ENCODE results near the gene ESRP2.

The ESRP2 gene

GRCh38 chr16:68264128-68265077 lies 28.5 kb upstream of the ESRP2 start, which contains the start of gene SLC7A6:
Gene SLC7A6, plus strand, starts transcription at chr16:68264526. Its CDS starts 10,201 bp downstream, at chr16:68274727.
- peaks cover 0 to 23% (median 12%) of the 10 kb centered on the region in 4 experiments for H3K36me3 ChIP-seq (ENCODE audit: control insufficient read depth in 4 of 4, insufficient read depth in 4 of 4, low read length in 3 of 4)
- CTCF ChIA-PET, result interaction anchor here (0.8 to 9.0 kb wide), 24 partner anchors 9 to 118 kb away, joined by 3 to 262 read pairs (median 4); partner anchors contain the start of genes ESRP2, PLA2G15, PRMT7 and SLC7A6OS
- H3K4me3 ChIP-seq (ENCODE audit: control insufficient read depth in 1 of 7, extremely low read depth in 1 of 7, insufficient read depth in 4 of 7, low read depth in 2 of 7, low read length in 6 of 7), result peak within 1 kb of the TSS; percentile 61 to 88 (median 79)
- peak within 1 kb of the TSS; percentile 47 to 68 for H3K27ac ChIP-seq (ENCODE audit: insufficient read depth in 1 of 2, low read depth in 1 of 2, low read length in 2 of 2, poor library complexity in 1 of 2, severe bottlenecking in 2 of 2)
- peaks cover 0 to 41% (median 31%) of the 10 kb centered on the region in 4 experiments for H3K4me1 ChIP-seq (ENCODE audit: control extremely low read depth in 1 of 4, control insufficient read depth in 4 of 4, insufficient read depth in 4 of 4, low read length in 3 of 4)
- DNase-seq, result peak; percentile 74 to 85 (median 82)
- POLR2A ChIA-PET, result interaction anchor here (1.2 to 1.8 kb wide), 5 partner anchors 9 to 64 kb away, joined by 4 to 10 read pairs (median 7); partner anchors contain the start of genes PRMT7 and SLC7A6OS
- H3K27me3 ChIP-seq (replicated peaks in 2 of 5; ENCODE audit: control insufficient read depth in 4 of 5, insufficient read depth in 5 of 5, low read length in 4 of 5), result no peaks in the 10 kb centered on the region
- no peaks in the 10 kb centered on the region for H3K9me3 ChIP-seq (ENCODE audit: control extremely low read depth in 1 of 5, control insufficient read depth in 4 of 5, insufficient read depth in 2 of 5, low read depth in 1 of 5, low read length in 4 of 5)
- WGBS (ENCODE audit: insufficient coverage), result under 1% methylated on average over 95 of the region's 123 CpGs

- Histone ChIP-seq H3K27ac (ENCODE audit: insufficient read depth in 1 of 2, low read depth in 1 of 2, low read length in 2 of 2, poor library complexity in 1 of 2, severe bottlenecking in 2 of 2) (peak overlapping the region in 1 of 2 experiments; percentile 68), H3K4me3 (ENCODE audit: control insufficient read depth in 1 of 7, extremely low read depth in 1 of 7, insufficient read depth in 4 of 7, low read depth in 2 of 7, low read length in 6 of 7) (peak overlapping the region; percentile 61 to 88 (median 79)), H3K4me1 (ENCODE audit: control extremely low read depth in 1 of 4, control insufficient read depth in 4 of 4, insufficient read depth in 4 of 4, low read length in 3 of 4) (peaks cover 0 to 45% (median 38%) of the 10 kb centered on the region in 4 experiments), H3K9me3 (ENCODE audit: control extremely low read depth in 1 of 5, control insufficient read depth in 4 of 5, insufficient read depth in 2 of 5, low read depth in 1 of 5, low read length in 4 of 5) (no peaks in the 10 kb centered on the region), H3K27me3 (replicated peaks in 2 of 5; ENCODE audit: control insufficient read depth in 4 of 5, insufficient read depth in 5 of 5, low read length in 4 of 5) (no peaks in the 10 kb centered on the region), H3K36me3 (ENCODE audit: control insufficient read depth in 4 of 4, insufficient read depth in 4 of 4, low read length in 3 of 4) (peaks cover 4 to 25% (median 16%) of the 10 kb centered on the region in 4 experiments)
- CTCF ChIA-PET, result interaction anchor here (0.8 to 9.0 kb wide), 24 partner anchors 8 to 118 kb away, joined by 3 to 262 read pairs (median 4); partner anchors contain the start of genes ESRP2, PLA2G15, PRMT7 and SLC7A6OS
- WGBS (ENCODE audit: insufficient coverage), result 38% methylated on average over 10 of the region's 11 CpGs
- DNase-seq, result no peak
- POLR2A ChIA-PET, result interaction anchor here (1.2 to 1.8 kb wide), 5 partner anchors 9 to 65 kb away, joined by 4 to 10 read pairs (median 7); partner anchors contain the start of genes PRMT7 and SLC7A6OS
Measured at GRCh38 chr16:68263559-68264127, 27.7 kb upstream of the ESRP2 start.

- no peak for DNase-seq
- no peak overlapping the region for H3K27ac ChIP-seq (ENCODE audit: insufficient read depth in 1 of 2, low read depth in 1 of 2, low read length in 2 of 2, poor library complexity in 1 of 2, severe bottlenecking in 2 of 2)
- no peak overlapping the region for H3K4me3 ChIP-seq (ENCODE audit: control insufficient read depth in 1 of 7, extremely low read depth in 1 of 7, insufficient read depth in 4 of 7, low read depth in 2 of 7, low read length in 6 of 7)
- no peaks in the 10 kb centered on the region for H3K9me3 ChIP-seq (ENCODE audit: control extremely low read depth in 1 of 5, control insufficient read depth in 4 of 5, insufficient read depth in 2 of 5, low read depth in 1 of 5, low read length in 4 of 5)
- CTCF ChIA-PET, result interaction anchor here (0.7 to 9.0 kb wide), 15 partner anchors 7 to 79 kb away, joined by 3 to 262 read pairs (median 18); partner anchors contain the start of genes ESRP2, PLA2G15, PRMT7 and SLC7A6OS
- peaks cover 5 to 40% (median 25%) of the 10 kb centered on the region in 4 experiments for H3K36me3 ChIP-seq (ENCODE audit: control insufficient read depth in 4 of 4, insufficient read depth in 4 of 4, low read length in 3 of 4)
- H3K27me3 ChIP-seq (replicated peaks in 2 of 5; ENCODE audit: control insufficient read depth in 4 of 5, insufficient read depth in 5 of 5, low read length in 4 of 5), result no peaks in the 10 kb centered on the region
- H3K4me1 ChIP-seq (ENCODE audit: control extremely low read depth in 1 of 4, control insufficient read depth in 4 of 4, insufficient read depth in 4 of 4, low read length in 3 of 4), result peaks cover 0 to 56% (median 45%) of the 10 kb centered on the region in 4 experiments
- POLR2A ChIA-PET, result interaction anchor here (2.0 kb wide), 1 partner anchor 52 kb away, joined by 5 read pairs; the partner anchor contains the start of genes PRMT7 and SLC7A6OS
- 97% methylated on average over 24 of the region's 27 CpGs for WGBS (ENCODE audit: insufficient coverage)
Measured at GRCh38 chr16:68259007-68259825, 23.3 kb upstream of the ESRP2 start.

GRCh38 chr16:68257906-68258800 lies 22.2 kb upstream of the ESRP2 start:
- 23% methylated on average over 13 of the region's 13 CpGs for WGBS (ENCODE audit: insufficient coverage)
- peak overlapping the region; percentile 59 to 84 for H3K27ac ChIP-seq (ENCODE audit: insufficient read depth in 1 of 2, low read depth in 1 of 2, low read length in 2 of 2, poor library complexity in 1 of 2, severe bottlenecking in 2 of 2)
- peak; percentile 90 to 99 (median 98) for DNase-seq
- peaks cover 0 to 48% (median 35%) of the 10 kb centered on the region in 4 experiments for H3K4me1 ChIP-seq (ENCODE audit: control extremely low read depth in 1 of 4, control insufficient read depth in 4 of 4, insufficient read depth in 4 of 4, low read length in 3 of 4)
- CTCF ChIA-PET, result interaction anchor here (0.6 to 9.0 kb wide), 16 partner anchors 9 to 1479 kb away, joined by 3 to 262 read pairs (median 6); partner anchors contain the start of genes PLA2G15, PRMT7 and SLC7A6OS
- H3K4me3 ChIP-seq (ENCODE audit: control insufficient read depth in 1 of 7, extremely low read depth in 1 of 7, insufficient read depth in 4 of 7, low read depth in 2 of 7, low read length in 6 of 7), result peak overlapping the region in 5 of 7 experiments; percentile 17 to 44 (median 26)
- no peaks in the 10 kb centered on the region for H3K27me3 ChIP-seq (replicated peaks in 2 of 5; ENCODE audit: control insufficient read depth in 4 of 5, insufficient read depth in 5 of 5, low read length in 4 of 5)
- POLR2A ChIA-PET, result interaction anchor here (0.6 to 2.0 kb wide), 5 partner anchors 21 to 157 kb away, joined by 4 to 5 read pairs (median 4); partner anchors contain the start of genes PRMT7 and SLC7A6OS
- peaks cover 7 to 44% (median 29%) of the 10 kb centered on the region in 4 experiments for H3K36me3 ChIP-seq (ENCODE audit: control insufficient read depth in 4 of 4, insufficient read depth in 4 of 4, low read length in 3 of 4)
- no peaks in the 10 kb centered on the region for H3K9me3 ChIP-seq (ENCODE audit: control extremely low read depth in 1 of 5, control insufficient read depth in 4 of 5, insufficient read depth in 2 of 5, low read depth in 1 of 5, low read length in 4 of 5)

- 30% methylated on average over 5 of the region's 6 CpGs for WGBS (ENCODE audit: insufficient coverage)
- DNase-seq, result peak; percentile 84 to 97 (median 96)
- Histone ChIP-seq H3K27ac (ENCODE audit: insufficient read depth in 1 of 2, low read depth in 1 of 2, low read length in 2 of 2, poor library complexity in 1 of 2, severe bottlenecking in 2 of 2) (peak overlapping the region; percentile 59 to 84), H3K9me3 (ENCODE audit: control extremely low read depth in 1 of 5, control insufficient read depth in 4 of 5, insufficient read depth in 2 of 5, low read depth in 1 of 5, low read length in 4 of 5) (no peaks in the 10 kb centered on the region), H3K27me3 (replicated peaks in 2 of 5; ENCODE audit: control insufficient read depth in 4 of 5, insufficient read depth in 5 of 5, low read length in 4 of 5) (no peaks in the 10 kb centered on the region), H3K4me3 (ENCODE audit: control insufficient read depth in 1 of 7, extremely low read depth in 1 of 7, insufficient read depth in 4 of 7, low read depth in 2 of 7, low read length in 6 of 7) (peak overlapping the region in 4 of 7 experiments; percentile 20 to 44 (median 32)), H3K36me3 (ENCODE audit: control insufficient read depth in 4 of 4, insufficient read depth in 4 of 4, low read length in 3 of 4) (peaks cover 7 to 52% (median 32%) of the 10 kb centered on the region in 4 experiments), H3K4me1 (ENCODE audit: control extremely low read depth in 1 of 4, control insufficient read depth in 4 of 4, insufficient read depth in 4 of 4, low read length in 3 of 4) (peaks cover 0 to 44% (median 33%) of the 10 kb centered on the region in 4 experiments)
- POLR2A ChIA-PET, result interaction anchor here (0.8 to 2.0 kb wide), 4 partner anchors 20 to 65 kb away, joined by 4 to 5 read pairs (median 4); partner anchors contain the start of genes PRMT7 and SLC7A6OS
- CTCF ChIA-PET, result interaction anchor here (0.6 to 9.0 kb wide), 11 partner anchors 8 to 1480 kb away, joined by 3 to 262 read pairs (median 6); partner anchors contain the start of genes PLA2G15, PRMT7 and SLC7A6OS
Measured at GRCh38 chr16:68257251-68257905, 21.5 kb upstream of the ESRP2 start.

Data from common myeloid progenitor, CD34-positive (primary cell).